Fibroblast of the aortic adventitia (primary cell): ENCODE results near the gene DLGAP3. TPM values are rescaled to one million over a fixed set of nuclear protein-coding genes. Genes with fewer than 3 reads are reported as not detected.

Experiments
- DNase-seq: peaks from one replicate; pipeline ENCODE4 v3.0.0-alpha.2; 2010; ENCODE audit warnings: low read depth
- H3K4me3 ChIP-seq: 2 replicates; pipeline ENCODE4 v1.5.1; 2011; ENCODE audit warnings: low read depth, mild to moderate bottlenecking, control low read depth, low read length, moderate library complexity
- total RNA-seq: library from RNA; depleted of rRNA; stranded (reverse); fragments of >200 nt; gene quantifications from 2 replicates; pipeline ENCODE4 v1.2.3, GENCODE V29; 2012; ENCODE audit warnings: low replicate concordance
- TF ChIP-seq, protein P1 (sequence below): IDR thresholded peaks from 2 replicates; pipeline ENCODE4 v1.5.1; 2011; ENCODE audit warnings: mild to moderate bottlenecking, low read length, control low read depth, inconsistent platforms; ENCODE audit not compliant: insufficient read depth

DLGAP3 gene
- total RNA-seq, 1 donor = not detected

DNA sequence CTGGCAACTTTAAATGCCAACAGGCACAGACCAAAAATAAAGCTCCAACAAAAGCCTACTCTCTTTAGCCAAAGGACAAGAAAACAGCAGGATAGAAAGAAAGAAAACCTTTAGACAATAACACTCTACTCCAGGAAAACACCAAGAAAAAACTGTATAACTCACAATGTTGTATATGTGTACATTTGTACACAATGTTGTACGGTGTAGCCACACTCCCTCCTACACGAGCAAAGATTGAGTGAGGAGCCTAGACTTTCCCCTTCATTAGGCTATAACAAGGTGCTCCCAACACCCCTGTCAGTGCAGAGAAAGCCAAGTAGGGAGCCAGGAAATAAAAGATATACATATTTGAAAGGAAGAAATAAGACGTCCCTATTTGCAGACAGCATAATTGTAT is 112.7 kb downstream of the DLGAP3 start:
- no peak for DNase-seq
- H3K4me3 ChIP-seq = no peak overlapping the region
- TF ChIP-seq, protein P1, sequence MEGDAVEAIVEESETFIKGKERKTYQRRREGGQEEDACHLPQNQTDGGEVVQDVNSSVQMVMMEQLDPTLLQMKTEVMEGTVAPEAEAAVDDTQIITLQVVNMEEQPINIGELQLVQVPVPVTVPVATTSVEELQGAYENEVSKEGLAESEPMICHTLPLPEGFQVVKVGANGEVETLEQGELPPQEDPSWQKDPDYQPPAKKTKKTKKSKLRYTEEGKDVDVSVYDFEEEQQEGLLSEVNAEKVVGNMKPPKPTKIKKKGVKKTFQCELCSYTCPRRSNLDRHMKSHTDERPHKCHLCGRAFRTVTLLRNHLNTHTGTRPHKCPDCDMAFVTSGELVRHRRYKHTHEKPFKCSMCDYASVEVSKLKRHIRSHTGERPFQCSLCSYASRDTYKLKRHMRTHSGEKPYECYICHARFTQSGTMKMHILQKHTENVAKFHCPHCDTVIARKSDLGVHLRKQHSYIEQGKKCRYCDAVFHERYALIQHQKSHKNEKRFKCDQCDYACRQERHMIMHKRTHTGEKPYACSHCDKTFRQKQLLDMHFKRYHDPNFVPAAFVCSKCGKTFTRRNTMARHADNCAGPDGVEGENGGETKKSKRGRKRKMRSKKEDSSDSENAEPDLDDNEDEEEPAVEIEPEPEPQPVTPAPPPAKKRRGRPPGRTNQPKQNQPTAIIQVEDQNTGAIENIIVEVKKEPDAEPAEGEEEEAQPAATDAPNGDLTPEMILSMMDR = no peak

DNA sequence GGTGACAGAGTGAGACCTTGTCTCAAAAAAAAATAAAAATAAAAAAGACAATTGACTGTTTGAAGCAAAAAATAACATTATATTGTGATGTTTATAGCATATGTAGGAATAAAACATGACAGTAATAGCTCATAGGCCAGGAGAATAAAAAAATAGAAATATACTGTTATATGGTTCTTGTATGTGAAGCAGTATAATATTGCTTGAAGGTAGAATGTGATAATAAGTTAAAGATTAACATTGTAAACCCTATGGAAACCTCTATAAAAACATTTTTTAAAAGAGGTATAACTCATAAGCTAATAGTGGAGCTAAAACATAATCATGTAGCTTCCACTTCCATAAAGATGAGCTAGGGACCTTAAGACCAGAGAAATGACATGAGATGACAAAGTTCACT is 113.1 kb downstream of the DLGAP3 start:
- H3K4me3 ChIP-seq = no peak overlapping the region
- no peak for DNase-seq
- TF ChIP-seq, protein P1 = no peak

Other genes with a start within 250 kb of the DLGAP3 start
- gene GJB5, start 174.6 kb downstream of the DLGAP3 start, total RNA-seq = not detected in 2 replicates
- gene GJB4, start 169.9 kb downstream of the DLGAP3 start, total RNA-seq = not detected in 2 replicates
- not detected in 2 replicates for gene GJB3, start 148.4 kb downstream of the DLGAP3 start, total RNA-seq
- not detected in 2 replicates for gene GJA4, start 136.7 kb downstream of the DLGAP3 start, total RNA-seq
- 9.7 and 24.9 TPM in 2 replicates for gene SMIM12, start 69.9 kb downstream of the DLGAP3 start, total RNA-seq
- 17.8 and 31.6 TPM in 2 replicates for gene TMEM35B, start 55.7 kb upstream of the DLGAP3 start, total RNA-seq
- 11.8 and 24.6 TPM in 2 replicates for gene ZMYM6, start 102.3 kb upstream of the DLGAP3 start, total RNA-seq
- gene ZMYM1, start 149.7 kb upstream of the DLGAP3 start, total RNA-seq = 7.2 and 35.1 TPM in 2 replicates